OCI-LY3 (cell line): ENCODE data around the gene B4GALT2.

Experiments used
- H2AFZ ChIP-seq: fragments of 200-600, 300-600 bp; shearing (Covaris generic); 2 replicates; pipeline ENCODE4 v1.6.0; 2014; ENCODE audit warnings: antibody characterized with exemption, low read depth, low read length
- H3K27ac ChIP-seq: fragments of 200-600, 300-600 bp; sonication (generic); 2 replicates; pipeline ENCODE4 v1.5.1; 2014; ENCODE audit warnings: mild to moderate bottlenecking, low read length, moderate library complexity, mixed read lengths
- H3K27me3 ChIP-seq: fragments of 200-600, 300-600 bp; sonication (generic); 2 replicates; pipeline ENCODE4 v1.6.1; 2014; ENCODE audit warnings: low read depth, low read length, mixed read lengths
- H3K36me3 ChIP-seq: fragments of 200-600, 300-600 bp; sonication (generic); replicated peaks from 2 replicates; pipeline ENCODE3; 2014; ENCODE audit warnings: low read depth, low read length, mixed read lengths
- H3K4me1 ChIP-seq: fragments of 300-600, 200-600 bp; sonication (generic); 2 replicates; pipeline ENCODE4 v1.6.1; 2014; ENCODE audit warnings: low read length, mixed read lengths
- H3K4me2 ChIP-seq: fragments of 200-600, 300-600 bp; sonication (generic); 2 replicates; pipeline ENCODE4 v1.6.1; 2014; ENCODE audit warnings: low read length, mixed read lengths
- H3K4me3 ChIP-seq: fragments of 300-600, 200-600 bp; sonication (generic); 2 replicates; pipeline ENCODE4 v1.5.1; 2014; ENCODE audit warnings: antibody characterized with exemption, mild to moderate bottlenecking, low read length, moderate library complexity
- H3K79me2 ChIP-seq: fragments of 300-600, 200-600 bp; shearing (Covaris generic); 2 replicates; pipeline ENCODE4 v1.6.1; 2014; ENCODE audit warnings: mild to moderate bottlenecking, low read length, mixed read lengths
- H3K9ac ChIP-seq: fragments of 300-600, 200-600 bp; shearing (Covaris generic); 2 replicates; pipeline ENCODE4 v1.6.0; 2014; ENCODE audit warnings: mild to moderate bottlenecking, low read length, moderate library complexity
- H3K9me3 ChIP-seq: fragments of 200-600, 300-600 bp; shearing (Covaris generic); 2 replicates; pipeline ENCODE4 v1.6.1; 2014; ENCODE audit warnings: low read length, mixed read lengths; ENCODE audit not compliant: insufficient read depth
- H4K20me1 ChIP-seq: fragments of 200-600, 300-600 bp; sonication (generic); 2 replicates; pipeline ENCODE4 v1.6.1; 2016; ENCODE audit warnings: low read length, mixed read lengths; ENCODE audit not compliant: insufficient read depth
- CTCF ChIP-seq: fragments of 200-600, 300-600 bp; sonication (generic); IDR thresholded peaks from 2 replicates; pipeline ENCODE4 v1.5.1; 2014; ENCODE audit warnings: antibody characterized with exemption, low read length, low read depth
- EZH2phosphoT487 ChIP-seq: fragments of 200-600 bp; shearing (Covaris generic); IDR thresholded peaks from 2 replicates; pipeline ENCODE4 v1.6.1; 2018; ENCODE audit warnings: antibody characterized with exemption, mixed run types, low read depth

The B4GALT2 gene

GRCh38 chr1:43983253-43983899 is 4.4 kb downstream of the B4GALT2 start:
- no peaks in the 10 kb centered on the region for H3K36me3 ChIP-seq
- H3K79me2 ChIP-seq: peaks cover 43% of the 10 kb centered on the region
- peaks cover 11% of the 10 kb centered on the region for H3K4me1 ChIP-seq
- H2AFZ ChIP-seq: no peak overlapping the region
- H3K27ac ChIP-seq: no peak overlapping the region
- H3K9me3 ChIP-seq: no peaks in the 10 kb centered on the region
- H4K20me1 ChIP-seq: no peaks in the 10 kb centered on the region
- no peak overlapping the region for H3K9ac ChIP-seq
- H3K4me2 ChIP-seq: no peak overlapping the region
- no peaks in the 10 kb centered on the region for H3K27me3 ChIP-seq
- no peak overlapping the region for H3K4me3 ChIP-seq
- TF ChIP-seq CTCF (no peak), EZH2phosphoT487 (no peak)

- H3K4me3 ChIP-seq: no peak overlapping the region
- TF ChIP-seq EZH2phosphoT487: no peak
- no peak for TF ChIP-seq CTCF
- H3K27ac ChIP-seq: no peak overlapping the region
- peaks cover 9% of the 10 kb centered on the region for H3K4me1 ChIP-seq
- H2AFZ ChIP-seq: no peak overlapping the region
- H3K4me2 ChIP-seq: no peak overlapping the region
- no peaks in the 10 kb centered on the region for H3K9me3 ChIP-seq
- no peaks in the 10 kb centered on the region for H3K36me3 ChIP-seq
- H3K9ac ChIP-seq: no peak overlapping the region
- no peaks in the 10 kb centered on the region for H3K27me3 ChIP-seq
- no peaks in the 10 kb centered on the region for H4K20me1 ChIP-seq
- H3K79me2 ChIP-seq: peaks cover 29% of the 10 kb centered on the region
Measured at GRCh38 chr1:43984855-43985254, 5.8 kb downstream of the B4GALT2 start.

GRCh38 chr1:43985984-43986595 is 7.1 kb downstream of the B4GALT2 start:
- Histone ChIP-seq H3K4me3 (no peak overlapping the region), H3K36me3 (no peaks in the 10 kb centered on the region), H3K4me2 (no peak overlapping the region), H3K79me2 (peaks cover 16% of the 10 kb centered on the region), H3K4me1 (peaks cover 6% of the 10 kb centered on the region; the same call in 1 of the 2 replicates), H2AFZ (no peak overlapping the region), H3K9me3 (no peaks in the 10 kb centered on the region), H3K27me3 (no peaks in the 10 kb centered on the region), H3K9ac (no peak overlapping the region), H4K20me1 (no peaks in the 10 kb centered on the region), H3K27ac (no peak overlapping the region)
- TF ChIP-seq CTCF (no peak), EZH2phosphoT487 (no peak)

GRCh38 chr1:43986712-43987111 is 7.7 kb downstream of the B4GALT2 start:
- Histone ChIP-seq H3K4me2 (no peak overlapping the region), H2AFZ (no peak overlapping the region)

More at GRCh38 chr1:43986712-43987111, 7.7 kb downstream of the B4GALT2 start:
- Histone ChIP-seq H4K20me1 (no peaks in the 10 kb centered on the region), H3K36me3 (no peaks in the 10 kb centered on the region), H3K9ac (no peak overlapping the region), H3K79me2 (peaks cover 11% of the 10 kb centered on the region; the same call in 1 of the 2 replicates), H3K27me3 (no peaks in the 10 kb centered on the region), H3K4me1 (peaks cover 6% of the 10 kb centered on the region; the same call in 1 of the 2 replicates), H3K27ac (no peak overlapping the region), H3K9me3 (no peaks in the 10 kb centered on the region), H3K4me3 (no peak overlapping the region)
- TF ChIP-seq EZH2phosphoT487: no peak
- TF ChIP-seq CTCF: no peak
